GM19043 (cell line): ENCODE results near the gene CDY2B.
"Not testable (repeated sequence)": the region's sequence is repeated elsewhere in the genome, so short reads cannot be mapped to it uniquely, and the experiment has no call there.

Experiments
- ATAC-seq: cut with Tn5 transposase; IDR thresholded peaks from one replicate; pipeline ENCODE4 v1.9.1; 2021; ENCODE audit warnings: low read depth; ENCODE audit not compliant: unreplicated experiment

The CDY2B gene, protein sequence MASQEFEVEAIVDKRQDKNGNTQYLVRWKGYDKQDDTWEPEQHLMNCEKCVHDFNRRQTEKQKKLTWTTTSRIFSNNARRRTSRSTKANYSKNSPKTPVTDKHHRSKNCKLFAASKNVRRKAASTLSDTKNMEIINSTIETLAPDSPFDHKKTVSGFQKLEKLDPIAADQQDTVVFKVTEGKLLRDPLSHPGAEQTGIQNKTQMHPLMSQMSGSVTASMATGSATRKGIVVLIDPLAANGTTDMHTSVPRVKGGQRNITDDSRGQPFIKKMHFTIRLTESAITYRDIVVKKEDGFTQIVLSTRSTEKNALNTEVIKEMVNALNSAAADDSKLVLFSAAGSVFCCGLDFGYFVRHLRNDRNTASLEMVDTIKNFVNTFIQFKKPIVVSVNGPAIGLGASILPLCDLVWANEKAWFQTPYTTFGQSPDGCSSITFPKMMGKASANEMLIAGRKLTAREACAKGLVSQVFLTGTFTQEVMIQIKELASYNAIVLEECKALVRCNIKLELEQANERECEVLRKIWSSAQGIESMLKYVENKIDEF

DNA sequence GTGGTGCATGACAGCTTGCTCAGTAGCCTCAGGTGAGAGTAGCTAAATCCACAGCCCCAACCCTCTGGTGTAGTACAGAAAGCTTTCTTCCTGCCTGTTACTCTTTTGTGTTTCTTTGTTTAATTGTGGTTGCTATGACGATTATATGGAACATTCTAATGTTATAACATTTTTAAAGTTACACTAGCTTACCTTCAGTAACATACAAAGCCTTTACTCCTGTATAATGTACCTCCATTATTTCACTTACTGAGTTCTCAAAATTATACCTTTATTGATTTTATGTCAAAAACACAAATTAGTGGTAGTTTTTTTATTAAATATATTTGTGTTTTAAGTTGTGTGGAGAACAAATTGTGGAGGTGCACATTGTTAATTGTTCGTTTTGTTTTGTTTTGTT lies at the start of gene CDY2B:
TSS of gene CDY2B (minus strand) at position 101 of the 400 bp plus-strand sequence. CDS start 328 bp downstream, outside the sequence.
- ATAC-seq: not testable (repeated sequence)

DNA sequence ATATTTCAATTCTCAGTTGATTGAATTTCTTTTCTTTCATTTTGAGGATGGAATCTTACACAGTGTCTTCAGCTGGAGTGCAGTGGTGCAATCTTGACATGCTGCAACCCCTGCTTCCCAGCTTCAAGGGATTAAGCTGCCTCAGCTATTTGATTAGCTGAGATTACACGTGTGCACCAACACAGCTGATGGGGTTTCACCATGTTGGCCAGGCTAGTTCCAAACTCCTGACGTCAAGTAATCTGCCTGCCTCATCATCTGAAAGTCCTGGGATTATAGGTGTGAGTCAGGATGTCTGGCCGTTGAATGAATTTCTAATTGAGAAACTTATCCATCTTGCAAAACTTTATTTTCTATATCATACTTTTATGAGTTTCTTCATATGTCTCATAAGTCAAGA lies 28.0 kb upstream of the CDY2B start:
- ATAC-seq: not testable (repeated sequence)

DNA sequence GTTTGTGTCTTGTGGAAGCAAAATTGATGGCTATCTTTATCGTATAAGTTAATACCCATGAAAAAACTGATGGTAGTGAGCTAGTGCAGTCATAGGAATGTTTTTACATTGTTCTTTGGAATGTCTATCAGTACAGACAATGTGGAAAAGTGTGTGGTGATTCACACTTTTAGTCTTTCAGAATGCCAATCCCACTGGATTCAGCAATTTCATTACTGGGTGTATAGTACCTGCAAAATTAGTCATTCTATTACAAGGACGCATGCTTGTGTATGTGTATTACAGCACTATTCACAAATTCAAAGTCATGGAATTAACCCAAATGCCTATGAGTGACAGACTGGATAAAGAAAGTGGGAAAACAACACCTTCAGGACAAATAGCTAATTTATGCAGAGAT lies 27.3 kb upstream of the CDY2B start:
- ATAC-seq: not testable (repeated sequence)

DNA sequence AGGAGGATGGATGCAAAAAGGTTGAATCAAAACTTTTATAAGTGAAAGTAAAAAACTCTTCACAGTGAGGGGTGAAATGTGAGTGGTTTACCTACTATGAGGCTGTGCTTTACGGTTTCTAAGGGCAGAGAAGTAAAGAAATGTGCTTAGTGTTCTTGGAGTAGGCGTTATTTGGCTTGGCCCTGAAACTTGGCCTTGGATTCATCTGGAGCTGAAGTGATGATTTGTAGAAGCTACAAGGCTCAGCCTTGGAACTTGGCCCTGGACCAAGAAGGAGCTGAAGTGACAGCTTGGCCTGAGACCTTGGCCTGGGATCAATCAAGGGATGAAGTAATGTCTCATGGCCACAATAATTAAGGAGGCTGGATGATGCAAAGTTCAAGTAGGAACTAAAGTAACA lies 1.7 kb upstream of the CDY2B start:
- not testable (repeated sequence) for ATAC-seq

DNA sequence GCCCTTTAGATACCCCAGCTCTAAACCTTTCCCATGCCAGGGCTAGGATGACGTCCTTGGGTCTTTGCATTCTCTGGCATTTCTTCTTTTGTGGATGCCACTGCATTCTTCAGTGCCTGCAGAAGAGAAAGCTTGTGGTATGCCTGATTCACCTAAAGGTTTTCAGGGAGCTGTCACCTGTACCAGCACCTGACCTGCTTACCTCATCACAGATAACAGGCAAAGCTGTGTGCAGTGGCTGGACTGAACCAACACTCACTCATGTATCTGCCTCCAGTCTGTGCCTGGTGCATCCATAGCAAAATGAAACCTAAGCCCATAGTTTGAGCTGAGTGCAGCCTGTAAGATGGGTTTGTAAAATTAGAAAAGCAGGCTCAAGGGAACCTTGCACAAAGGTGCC lies 3.3 kb downstream of the CDY2B start:
- not testable (repeated sequence) for ATAC-seq

DNA sequence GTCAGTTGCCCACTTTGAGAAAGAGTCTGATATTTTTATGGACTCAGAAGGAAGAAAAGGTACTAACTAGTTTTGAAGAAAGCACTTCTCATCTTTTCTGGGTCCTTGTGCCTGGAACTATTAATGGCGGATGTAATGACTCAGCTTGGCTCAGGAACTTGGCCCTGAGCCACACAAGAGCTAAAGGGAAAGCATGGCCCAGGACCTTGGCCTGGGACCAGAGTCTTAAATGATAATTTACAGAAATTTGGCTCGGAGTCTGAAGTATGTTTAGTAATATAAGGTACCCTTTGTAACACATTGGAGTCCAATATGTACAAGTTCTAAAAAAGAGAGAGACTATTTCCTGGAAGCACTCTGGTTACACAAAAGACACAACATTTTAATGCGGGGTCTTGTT lies 4.6 kb downstream of the CDY2B start:
- not testable (repeated sequence) for ATAC-seq

DNA sequence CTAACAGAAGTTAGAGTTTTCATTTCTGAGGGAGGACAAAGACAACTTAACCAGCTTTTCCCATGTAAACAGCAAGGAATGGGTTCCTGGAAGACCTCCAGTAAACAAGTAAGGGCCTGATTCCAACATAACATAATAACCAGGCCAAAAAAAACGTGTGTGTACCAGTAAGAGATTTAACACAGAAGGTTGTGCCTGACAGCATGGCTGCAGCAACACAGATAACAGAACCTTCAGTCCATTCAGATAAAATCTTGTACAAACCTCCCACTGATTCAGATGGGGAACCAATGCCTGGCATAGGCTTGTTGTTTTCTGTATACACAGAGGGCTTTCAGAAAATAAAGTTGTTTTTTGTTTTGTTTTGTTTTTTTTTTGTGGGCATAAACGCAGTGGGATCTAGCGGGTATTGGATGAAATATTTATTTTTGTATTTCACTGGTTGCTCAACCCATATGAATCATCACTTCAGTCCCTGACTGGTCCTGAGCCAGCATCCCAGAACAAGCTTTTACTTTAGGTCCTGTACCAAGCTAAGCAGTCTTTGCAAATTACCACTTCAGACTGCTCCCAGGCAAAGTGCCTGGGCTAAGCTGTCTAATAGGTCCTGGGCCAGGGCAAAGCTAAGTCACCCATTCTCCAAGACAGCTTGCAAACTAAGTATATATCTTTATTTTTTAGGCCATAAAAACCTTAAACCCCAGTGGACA lies 8.7 kb downstream of the CDY2B start:
- ATAC-seq: not testable (repeated sequence)

DNA sequence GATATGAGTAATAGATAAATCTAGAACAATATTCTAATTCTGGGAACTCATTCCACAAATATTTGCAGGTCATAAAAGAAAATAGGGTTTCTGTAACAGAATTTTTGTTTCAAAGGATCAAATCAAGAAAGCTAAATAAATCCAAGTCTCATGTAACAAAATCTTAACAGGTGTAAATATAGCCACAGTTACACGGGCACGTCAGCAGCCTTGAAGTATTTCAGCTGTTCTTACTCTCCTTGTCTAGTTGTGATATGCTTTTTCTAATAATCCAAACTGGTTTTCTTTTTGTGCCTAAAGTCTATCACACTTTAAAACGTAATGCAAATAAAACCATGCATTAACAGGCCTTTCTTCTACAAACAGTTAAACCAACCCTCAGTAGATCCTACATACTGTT lies 9.3 kb downstream of the CDY2B start:
- ATAC-seq: not testable (repeated sequence)

DNA sequence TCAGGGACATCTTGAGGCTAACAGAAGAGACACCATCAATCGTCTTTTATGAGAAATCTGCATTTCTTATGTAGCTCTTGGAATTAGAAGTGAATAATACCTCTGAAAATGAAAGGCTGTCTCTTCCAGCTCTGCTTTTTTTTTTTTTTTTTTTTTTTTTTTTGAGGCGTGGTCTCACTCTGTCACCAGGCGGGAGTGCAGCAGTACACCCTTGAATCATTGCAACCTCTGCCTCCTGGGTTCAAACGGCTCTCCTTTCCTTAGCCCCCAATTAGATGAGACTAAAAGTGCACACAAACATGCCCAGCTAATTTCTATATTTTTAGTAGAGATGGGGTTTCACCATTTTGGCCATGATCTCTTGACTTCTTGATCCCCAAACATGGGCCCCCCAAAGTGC lies 12.2 kb downstream of the CDY2B start:
- ATAC-seq: not testable (repeated sequence)

DNA sequence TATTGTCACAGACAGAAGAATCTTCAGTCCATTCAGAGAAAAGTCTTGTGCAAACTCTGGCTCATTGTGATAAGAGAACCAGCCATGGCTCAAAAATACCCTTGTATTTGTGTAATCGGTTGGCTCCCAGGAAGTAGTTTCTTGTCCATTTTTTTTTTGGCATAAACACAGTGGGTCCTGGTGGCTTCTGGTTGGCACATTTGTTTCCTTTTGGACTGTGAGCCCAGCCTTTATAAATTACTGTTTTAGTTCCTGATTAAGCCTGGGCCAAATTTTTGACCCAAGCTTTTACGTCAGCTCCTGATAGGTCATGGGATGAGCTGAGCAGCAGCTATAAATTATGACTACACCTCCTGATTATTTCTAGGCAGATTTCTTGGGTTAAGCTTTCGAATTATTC lies 19.4 kb downstream of the CDY2B start:
- ATAC-seq: not testable (repeated sequence)

DNA sequence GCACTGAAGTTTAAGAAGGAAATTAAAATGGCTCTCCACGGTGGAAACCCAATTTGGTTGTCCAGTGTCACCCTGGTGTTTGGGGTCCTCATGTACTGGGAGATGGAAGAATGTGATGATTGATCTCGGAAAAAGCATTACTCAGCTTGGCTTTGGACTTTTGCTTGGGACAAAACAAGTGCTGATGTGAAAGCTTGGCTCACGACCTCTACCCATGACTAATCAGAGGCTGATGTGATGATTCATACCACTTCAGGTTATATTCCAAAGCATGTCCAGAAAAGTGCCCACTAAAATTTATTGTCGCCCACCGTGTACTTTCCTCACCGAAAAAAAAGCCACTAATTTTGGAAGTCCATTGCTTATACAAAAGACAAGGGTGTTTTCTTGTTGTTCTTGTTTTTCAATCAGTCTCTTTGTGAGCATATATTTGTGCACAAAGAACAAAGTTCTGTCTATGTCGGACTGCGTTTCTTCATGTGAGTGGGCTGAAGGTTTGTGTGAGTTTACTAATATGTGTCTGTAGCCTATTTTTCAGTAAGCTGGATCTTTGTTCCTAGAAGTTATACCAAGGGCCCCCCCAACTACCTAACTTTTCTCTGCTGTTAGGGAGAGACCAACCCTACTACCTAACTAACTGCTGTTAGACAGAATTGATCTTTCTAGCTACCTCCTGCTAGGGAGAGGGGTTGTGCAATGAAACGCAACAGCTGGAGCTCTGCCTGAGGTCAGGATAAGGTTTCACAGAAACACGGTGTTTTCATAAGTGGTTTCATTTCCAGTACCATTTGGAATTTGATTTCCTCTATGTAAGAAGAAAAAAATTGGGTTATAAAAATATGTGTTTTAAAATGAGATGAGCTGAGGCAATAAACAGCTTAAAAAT lies 22.8 kb downstream of the CDY2B start:
- ATAC-seq: not testable (repeated sequence)

DNA sequence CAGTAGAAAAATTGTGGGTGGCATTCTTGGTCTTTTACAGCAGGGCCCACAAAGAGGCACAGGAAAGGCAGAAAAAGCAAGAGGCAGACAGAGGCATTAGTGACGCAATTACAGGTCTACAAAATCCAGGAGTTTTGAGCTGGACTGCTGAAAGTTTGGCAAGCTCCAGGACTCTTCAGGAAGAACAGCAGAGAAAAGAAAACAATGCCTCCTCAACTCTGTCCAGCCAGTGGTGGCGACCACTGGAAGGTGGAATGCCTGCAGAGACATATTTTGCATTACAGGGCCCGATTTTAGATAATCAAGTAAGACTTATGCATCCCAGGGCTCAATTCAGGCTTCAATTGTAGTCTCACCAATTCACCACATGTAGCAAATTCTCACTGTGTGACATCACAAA lies 23.5 kb downstream of the CDY2B start:
- not testable (repeated sequence) for ATAC-seq

DNA sequence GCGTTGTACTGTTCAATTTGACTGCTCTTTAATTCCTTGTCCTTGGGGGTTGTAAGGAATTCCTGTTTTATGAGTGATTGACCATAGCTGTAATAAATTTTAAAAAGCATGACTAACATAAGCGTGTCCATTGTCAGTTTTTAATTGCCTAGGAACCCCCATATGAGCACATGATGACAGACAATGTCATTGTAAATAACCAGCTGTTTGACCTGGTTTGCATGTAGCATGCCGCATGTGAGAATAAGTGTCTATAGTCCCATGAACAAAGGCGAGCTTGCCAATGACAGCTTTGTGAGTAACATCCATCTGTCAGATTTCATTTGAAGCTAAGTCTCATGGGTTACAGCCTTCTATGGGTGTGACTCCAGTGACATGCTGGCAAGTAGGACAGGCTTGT lies 30.9 kb downstream of the CDY2B start:
- ATAC-seq: not testable (repeated sequence)

DNA sequence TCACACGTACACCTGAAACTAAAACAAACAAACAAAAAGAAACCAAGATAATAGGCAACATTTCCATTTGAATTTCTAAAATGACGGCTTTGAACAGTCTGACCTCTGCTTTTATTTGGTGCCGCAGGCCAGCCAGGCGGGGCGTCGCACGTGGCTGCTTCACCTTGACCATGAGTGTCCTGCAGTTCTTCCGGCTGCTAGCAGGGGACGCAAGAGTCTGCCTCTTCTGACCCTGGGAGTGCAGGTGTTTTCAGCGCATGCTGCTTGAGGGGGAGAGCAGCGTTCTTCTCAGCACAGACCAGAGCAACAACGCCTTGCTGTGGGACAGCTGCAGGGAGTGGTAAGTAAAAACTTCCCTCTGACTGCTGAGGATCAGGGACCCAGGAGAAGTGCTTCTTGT lies 47.9 kb downstream of the CDY2B start:
- not testable (repeated sequence) for ATAC-seq
